Pancreas (tissue), 10 donors: ENCODE data around the gene ADAMTSL4. TPM values are rescaled to one million over a fixed set of nuclear protein-coding genes. Genes with fewer than 3 reads are reported as not detected.

ENCODE experiments used
- ATAC-seq, 4 donors: fragments of 200-7000 bp; cut with Tn5 transposase; one replicate each; pipeline versions ENCODE4 v1.8.0 to v1.9.1; 2020; ENCODE audit warnings: mild to moderate bottlenecking in 4 of 4, moderate library complexity in 4 of 4
- DNase-seq, 6 donors: peaks; one replicate each; pipeline ENCODE4 v3.0.0-alpha.2; 2020
- FAIRE-seq: peaks from 2 replicates; lab custom pipeline; 2012; peaks lifted over from hg19 to GRCh38; lab: Jason Lieb, UNC
- H3K27ac ChIP-seq, 4 donors: fragments of 200-600 bp; sonication (generic); 1 replicate in 3 of 4; 2 replicates in 1 of 4; pipeline versions ENCODE4 v1.5.0 to v1.8.0; 2020
- H3K27me3 ChIP-seq, 4 donors: fragments of 200-600 bp; one replicate each; pipeline ENCODE4 v1.8.0; 2021
- H3K36me3 ChIP-seq, 3 donors: fragments of 200-600 bp; sonication (generic) in 1 of 3; one replicate each; pipeline versions ENCODE4 v1.5.0 to v1.8.0; 2020 to 2021
- H3K4me1 ChIP-seq, 3 donors: fragments of 200-600 bp; one replicate each; pipeline ENCODE4 v1.8.0; 2021
- H3K4me3 ChIP-seq, 4 donors: fragments of 200-600 bp; sonication (generic) in 2 of 4; one replicate each; pipeline versions ENCODE4 v1.5.0 to v1.8.0; 2020 to 2021
- H3K9me3 ChIP-seq, 4 donors: fragments of 200-600 bp; one replicate each; pipeline ENCODE4 v1.8.0; 2021
- WGBS, 2 donors: extraction: QIAGEN DNeasy Blood & Tissue Kit; methylation state at CpG; one replicate each; pipeline ENCODE4 v1.1.7; 2013; 5-methylcytosine and 5-hydroxymethylcytosine counted together
- intact Hi-C, 3 donors: fragments of 100-400 bp; cut with DNase I; formaldehyde crosslinking; loops; one replicate each; pipeline versions ENCODE4 v1.11.1 to v1.14.2; 2022
- polyA plus RNA-seq, 2 donors: library from polyadenylated mRNA; stranded (reverse); fragments of 200-250 nt; gene quantifications; one replicate each; pipeline ENCODE4 v1.2.3, GENCODE V29; 2013
- total RNA-seq, 6 donors: library from RNA; stranded (reverse); fragmentation: NEBNext Ultra II Directional in 4 of 6; extraction: Animal tissue kit (Norgen Biotek cat#: 25700) in 4 of 6; gene quantifications; one replicate each; pipeline versions ENCODE4 v1.2.1 to v1.2.4, GENCODE V29; 2021 to 2023
- TF ChIP-seq, protein P1 (sequence below), 4 donors: fragments of 200-600 bp; sonication (generic) in 3 of 4; IDR thresholded peaks; one replicate each; pipeline versions ENCODE4 v1.5.0 to v1.8.0; 2021; ENCODE audit warnings: antibody characterized with exemption in 4 of 4
- donor health status: healthy with polysubstance abuse.
- donor health status: DM: no; HTN: no; CAD: no; lungs with moderate emphysema.
- donor health status: DM: no; HTN: no; CAD: no.
- donor health status: control.
- donor health status: control.
- donor health status: Bipolar disorder and iron deficiency.
- donor health status: DM: yes; HTN: yes; CAD: no.
- donor health status: DM: no; HTN: no; CAD: no.
- donor health status: DM: no; HTN: no; CAD: no.
- donor health status: DM: yes; HTN: yes; CAD: no.

ADAMTSL4 gene
- total and polyA plus RNA-seq, 8 donors, result 1.3 to 8.0 (median 3.4) TPM

DNA sequence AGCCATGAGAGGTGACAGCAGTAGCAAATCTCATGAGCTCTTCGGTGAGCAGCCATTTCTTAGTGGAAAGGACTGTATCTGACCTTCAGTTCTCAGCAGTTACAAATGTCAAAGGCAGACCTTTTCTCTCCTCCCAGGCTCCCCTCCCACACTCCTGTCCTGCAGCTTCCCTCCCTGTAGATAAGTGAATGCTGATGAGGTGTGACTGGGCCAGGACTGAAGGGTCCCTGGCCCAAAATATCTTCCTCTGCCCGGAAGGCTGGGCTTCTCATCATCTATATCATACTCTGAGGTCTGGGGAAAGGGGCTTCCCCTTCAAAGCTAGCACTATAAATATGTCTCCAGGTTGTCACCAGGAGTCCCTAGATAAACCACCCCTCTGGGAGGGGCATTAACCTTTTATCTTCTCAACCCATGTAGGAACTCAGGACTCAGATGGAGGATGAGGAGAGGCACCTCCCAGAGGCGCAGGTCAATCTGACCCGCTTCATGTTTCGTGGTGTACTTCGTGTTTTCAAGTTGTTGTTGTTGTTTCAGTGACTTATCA, 3.6 kb upstream of the ADAMTSL4 start:
- WGBS, 2 donors, result 71 to 81% methylated on average over 6 of the region's 6 CpGs
- DNase-seq (no peak), FAIRE-seq (no peak), ATAC-seq (no peak)
- H3K27me3 ChIP-seq, result no peaks in the 10 kb centered on the region
- no peaks in the 10 kb centered on the region for H3K4me1 ChIP-seq
- no peak overlapping the region for H3K4me3 ChIP-seq
- no peaks in the 10 kb centered on the region for H3K36me3 ChIP-seq
- no peak overlapping the region for H3K27ac ChIP-seq
- TF ChIP-seq, protein P1, sequence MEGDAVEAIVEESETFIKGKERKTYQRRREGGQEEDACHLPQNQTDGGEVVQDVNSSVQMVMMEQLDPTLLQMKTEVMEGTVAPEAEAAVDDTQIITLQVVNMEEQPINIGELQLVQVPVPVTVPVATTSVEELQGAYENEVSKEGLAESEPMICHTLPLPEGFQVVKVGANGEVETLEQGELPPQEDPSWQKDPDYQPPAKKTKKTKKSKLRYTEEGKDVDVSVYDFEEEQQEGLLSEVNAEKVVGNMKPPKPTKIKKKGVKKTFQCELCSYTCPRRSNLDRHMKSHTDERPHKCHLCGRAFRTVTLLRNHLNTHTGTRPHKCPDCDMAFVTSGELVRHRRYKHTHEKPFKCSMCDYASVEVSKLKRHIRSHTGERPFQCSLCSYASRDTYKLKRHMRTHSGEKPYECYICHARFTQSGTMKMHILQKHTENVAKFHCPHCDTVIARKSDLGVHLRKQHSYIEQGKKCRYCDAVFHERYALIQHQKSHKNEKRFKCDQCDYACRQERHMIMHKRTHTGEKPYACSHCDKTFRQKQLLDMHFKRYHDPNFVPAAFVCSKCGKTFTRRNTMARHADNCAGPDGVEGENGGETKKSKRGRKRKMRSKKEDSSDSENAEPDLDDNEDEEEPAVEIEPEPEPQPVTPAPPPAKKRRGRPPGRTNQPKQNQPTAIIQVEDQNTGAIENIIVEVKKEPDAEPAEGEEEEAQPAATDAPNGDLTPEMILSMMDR (IDR thresholded peaks at IDR 0.05), result no peak
- H3K9me3 ChIP-seq, result no peaks in the 10 kb centered on the region
- intact Hi-C loops, result no loop called here

DNA sequence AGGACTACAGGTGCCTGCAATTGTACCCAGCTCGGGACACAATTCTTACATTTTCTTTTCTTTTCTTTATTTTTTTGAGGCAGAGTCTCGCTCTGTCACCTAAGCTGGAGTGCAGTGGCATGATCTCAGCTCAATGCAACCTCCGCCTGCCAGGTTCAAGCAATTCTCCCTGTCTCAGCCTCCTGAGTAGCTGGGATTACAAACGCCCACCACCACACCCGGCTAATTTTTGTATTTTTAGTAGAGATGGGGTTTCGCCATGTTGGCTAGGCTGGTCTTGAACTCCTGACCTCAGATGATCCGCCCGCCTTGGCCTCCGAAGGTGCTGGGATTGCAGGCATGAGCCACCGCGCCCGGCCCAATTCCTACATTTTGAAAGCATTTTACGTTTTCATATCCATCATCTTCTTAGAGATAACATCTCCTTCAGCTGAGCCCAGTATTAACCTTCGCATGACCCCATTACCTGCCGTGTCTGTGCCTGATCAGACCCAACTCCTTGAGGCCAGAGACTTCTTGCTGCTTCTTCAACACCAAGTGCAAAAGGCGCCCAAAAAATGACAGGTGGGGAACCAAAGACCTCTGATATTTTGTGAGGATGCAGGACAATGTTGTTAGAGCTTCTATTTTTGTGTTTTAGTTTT, 2.8 kb upstream of the ADAMTSL4 start:
- Histone ChIP-seq H3K4me3 (no peak overlapping the region), H3K9me3 (no peaks in the 10 kb centered on the region), H3K27me3 (no peaks in the 10 kb centered on the region), H3K4me1 (no peaks in the 10 kb centered on the region), H3K36me3 (no peaks in the 10 kb centered on the region), H3K27ac (no peak overlapping the region)
- DNase-seq (no peak), ATAC-seq (no peak), FAIRE-seq (no peak)
- intact Hi-C loops, result no loop called here
- TF ChIP-seq, protein P1 (IDR thresholded peaks at IDR 0.05), result no peak
- 76 to 82% methylated on average over 16 of the region's 16 CpGs for WGBS, 2 donors

DNA sequence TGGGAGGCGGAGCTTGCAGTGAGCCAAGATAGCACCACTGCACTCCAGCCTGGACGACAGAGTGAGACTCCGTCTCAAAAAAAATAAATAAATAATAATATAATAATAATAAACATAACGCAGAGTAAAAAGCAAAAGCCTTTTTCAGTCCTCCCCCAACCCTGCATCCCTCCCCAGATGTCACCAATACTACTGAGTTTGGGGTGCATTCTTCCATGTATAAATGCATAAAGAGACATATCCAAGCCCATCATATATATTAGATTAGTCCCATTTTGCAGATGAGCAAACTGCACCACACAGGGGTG, 930 bp upstream of the ADAMTSL4 start:
- H3K36me3 ChIP-seq, result no peaks in the 10 kb centered on the region

DNA sequence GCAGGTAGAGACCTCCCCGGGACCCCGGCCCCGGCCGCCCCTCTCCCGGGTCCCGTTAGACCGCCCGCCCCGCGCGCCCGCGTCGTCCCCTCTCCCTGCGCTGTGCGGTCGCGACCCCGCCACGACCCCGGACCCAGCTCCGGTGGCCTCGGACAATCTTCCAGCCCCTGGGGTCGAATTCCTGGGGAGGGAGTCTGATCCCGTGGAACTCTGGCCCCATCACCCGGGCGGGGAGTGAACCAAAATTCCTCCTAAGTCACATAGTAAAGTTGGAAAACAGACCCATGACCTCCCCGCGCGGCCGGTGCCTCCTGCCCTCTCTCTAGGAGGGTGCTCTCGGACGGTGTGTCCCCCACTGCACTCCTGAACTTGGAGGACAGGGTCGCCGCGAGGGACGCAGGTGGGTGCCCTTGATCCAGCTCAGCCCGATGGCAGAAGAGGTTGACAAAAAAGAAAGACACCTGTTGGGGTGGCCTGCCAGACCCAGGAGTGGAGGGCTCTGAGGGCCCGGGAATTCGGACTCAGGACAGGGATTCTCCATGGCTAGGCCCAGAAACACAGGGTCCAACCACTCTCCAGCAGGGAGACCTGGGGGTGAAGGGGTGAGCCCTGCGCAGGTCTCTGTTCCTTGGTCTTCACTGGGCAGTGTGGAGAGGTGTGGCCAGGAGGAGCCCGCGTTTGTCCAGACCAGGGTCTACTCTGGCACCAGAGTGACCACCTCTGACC, 451 bp downstream of the ADAMTSL4 start:
- ATAC-seq (peak; percentile 6 to 23 (median 15)), DNase-seq (peak in 3 of 6 donors; percentile 45 to 79 (median 58)), FAIRE-seq (no peak)
- Histone ChIP-seq H3K9me3 (no peaks in the 10 kb centered on the region), H3K4me1 (peaks cover 0 to 8% (median 0%) of the 10 kb centered on the region in 3 donors), H3K27me3 (no peaks in the 10 kb centered on the region), H3K36me3 (no peaks in the 10 kb centered on the region), H3K27ac (no peak overlapping the region), H3K4me3 (peak overlapping the region in 3 of 4 donors; percentile 26 to 58 (median 41))
- intact Hi-C loops, result no loop called here
- 12 to 16% methylated on average over 30 to 43 of the region's 43 CpGs for WGBS, 2 donors
- TF ChIP-seq, protein P1 (IDR thresholded peaks at IDR 0.05), result no peak

More for the DNA sequence above, 930 bp upstream of the ADAMTSL4 start:
- TF ChIP-seq, protein P1 (IDR thresholded peaks at IDR 0.05), result no peak
- Histone ChIP-seq H3K27me3 (no peaks in the 10 kb centered on the region), H3K9me3 (no peaks in the 10 kb centered on the region), H3K27ac (peak overlapping the region in 2 of 4 donors; percentile 52 to 63), H3K4me3 (peak overlapping the region in 2 of 4 donors; percentile 41 to 58), H3K4me1 (peaks cover 0 to 8% (median 0%) of the 10 kb centered on the region in 3 donors)
- DNase-seq (no peak), FAIRE-seq (no peak), ATAC-seq (no peak)
- intact Hi-C loops, result no loop called here
- 37 to 50% methylated on average over 4 of the region's 4 CpGs for WGBS, 2 donors
